Pancreas (tissue), 10 donors: ENCODE data around the gene ACOT11. TPM values are rescaled to one million over a fixed set of nuclear protein-coding genes. Genes with fewer than 3 reads are reported as not detected.

Experiments used
- ATAC-seq, 4 donors: fragments of 200-7000 bp; cut with Tn5 transposase; one replicate each; pipeline versions ENCODE4 v1.8.0 to v1.9.1; 2020; ENCODE audit warnings: mild to moderate bottlenecking in 4 of 4, moderate library complexity in 4 of 4
- DNase-seq, 6 donors: peaks; one replicate each; pipeline ENCODE4 v3.0.0-alpha.2; 2020
- FAIRE-seq: peaks from 2 replicates; lab custom pipeline; 2012; peaks lifted over from hg19 to GRCh38; lab: Jason Lieb, UNC
- H3K27ac ChIP-seq, 4 donors: fragments of 200-600 bp; sonication (generic); 1 replicate in 3 of 4; 2 replicates in 1 of 4; pipeline versions ENCODE4 v1.5.0 to v1.8.0; 2020
- H3K27me3 ChIP-seq, 4 donors: fragments of 200-600 bp; one replicate each; pipeline ENCODE4 v1.8.0; 2021
- H3K36me3 ChIP-seq, 3 donors: fragments of 200-600 bp; sonication (generic) in 1 of 3; one replicate each; pipeline versions ENCODE4 v1.5.0 to v1.8.0; 2020 to 2021
- H3K4me1 ChIP-seq, 3 donors: fragments of 200-600 bp; one replicate each; pipeline ENCODE4 v1.8.0; 2021
- H3K4me3 ChIP-seq, 4 donors: fragments of 200-600 bp; sonication (generic) in 2 of 4; one replicate each; pipeline versions ENCODE4 v1.5.0 to v1.8.0; 2020 to 2021
- H3K9me3 ChIP-seq, 4 donors: fragments of 200-600 bp; one replicate each; pipeline ENCODE4 v1.8.0; 2021
- CTCF ChIP-seq, 4 donors: fragments of 200-600 bp; sonication (generic) in 3 of 4; IDR thresholded peaks; one replicate each; pipeline versions ENCODE4 v1.5.0 to v1.8.0; 2021; ENCODE audit warnings: antibody characterized with exemption in 4 of 4
- WGBS, 2 donors: extraction: QIAGEN DNeasy Blood & Tissue Kit; methylation state at CpG; one replicate each; pipeline ENCODE4 v1.1.7; 2013; 5-methylcytosine and 5-hydroxymethylcytosine counted together
- intact Hi-C, 3 donors: fragments of 100-400 bp; cut with DNase I; formaldehyde crosslinking; loops; one replicate each; pipeline versions ENCODE4 v1.11.1 to v1.14.2; 2022
- polyA plus RNA-seq, 2 donors: library from polyadenylated mRNA; stranded (reverse); fragments of 200-250 nt; gene quantifications; one replicate each; pipeline ENCODE4 v1.2.3, GENCODE V29; 2013
- total RNA-seq, 6 donors: library from RNA; stranded (reverse); fragmentation: NEBNext Ultra II Directional in 4 of 6; extraction: Animal tissue kit (Norgen Biotek cat#: 25700) in 4 of 6; gene quantifications; one replicate each; pipeline versions ENCODE4 v1.2.1 to v1.2.4, GENCODE V29; 2021 to 2023
- donor health status: healthy with polysubstance abuse.
- donor health status: DM: no; HTN: no; CAD: no; lungs with moderate emphysema.
- donor health status: DM: no; HTN: no; CAD: no.
- donor health status: control.
- donor health status: control.
- donor health status: Bipolar disorder and iron deficiency.
- donor health status: DM: yes; HTN: yes; CAD: no.
- donor health status: DM: no; HTN: no; CAD: no.
- donor health status: DM: no; HTN: no; CAD: no.
- donor health status: DM: yes; HTN: yes; CAD: no.

Gene ACOT11
- total and polyA plus RNA-seq, 8 donors: 2.6 to 6.7 (median 3.1) TPM

DNA sequence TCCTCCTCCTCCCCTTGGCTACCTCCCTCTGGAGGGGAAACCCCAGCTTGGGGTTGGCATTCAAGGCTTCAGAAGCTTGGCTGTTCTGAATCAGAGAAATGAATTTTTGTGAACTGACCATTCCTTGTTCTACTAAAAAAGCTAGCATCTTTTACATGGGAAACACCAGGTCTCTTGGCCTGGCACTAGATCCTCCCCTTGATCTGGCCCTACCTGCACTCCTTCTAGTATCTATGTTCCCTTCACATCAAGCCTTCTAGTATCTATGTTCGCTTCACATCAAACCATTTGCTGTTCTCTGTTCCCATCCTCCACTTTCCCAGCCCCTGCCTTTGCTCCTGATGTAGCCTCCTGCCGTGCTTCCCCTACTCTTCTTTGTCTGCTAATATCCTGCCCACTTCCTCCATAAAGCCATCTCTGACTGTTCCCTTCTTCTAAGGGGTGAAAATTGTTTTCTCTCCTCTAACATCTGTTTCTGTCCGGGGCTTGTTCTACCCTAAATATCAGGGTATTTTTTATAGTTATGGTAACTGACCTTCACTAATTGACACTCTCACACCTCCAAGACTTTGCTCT, 49.5 kb downstream of the ACOT11 start:
- 90 to 98% methylated on average over 3 of the region's 3 CpGs for WGBS, 2 donors
- ATAC-seq (no peak), DNase-seq (no peak), FAIRE-seq (no peak)
- Histone ChIP-seq H3K4me3 (no peak overlapping the region), H3K4me1 (no peaks in the 10 kb centered on the region), H3K36me3 (no peaks in the 10 kb centered on the region), H3K9me3 (no peaks in the 10 kb centered on the region), H3K27me3 (no peaks in the 10 kb centered on the region), H3K27ac (no peak overlapping the region)
- no peak for TF ChIP-seq CTCF (IDR thresholded peaks at IDR 0.05)
- intact Hi-C loops: no loop called here

- DNase-seq: no peak
- H3K27ac ChIP-seq: no peak overlapping the region
- no peak for ATAC-seq
- no peaks in the 10 kb centered on the region for H3K36me3 ChIP-seq
- H3K4me1 ChIP-seq: no peaks in the 10 kb centered on the region
- H3K9me3 ChIP-seq: no peaks in the 10 kb centered on the region
- no peaks in the 10 kb centered on the region for H3K27me3 ChIP-seq
- intact Hi-C loops: no loop called here
- no peak overlapping the region for H3K4me3 ChIP-seq
- no peak for FAIRE-seq
- WGBS, 2 donors: 87 to 94% methylated on average over 13 of the region's 13 CpGs
- TF ChIP-seq CTCF (IDR thresholded peaks at IDR 0.05): no peak
Observed at GRCh38 chr1:54599211-54599823, 51.3 kb downstream of the ACOT11 start.

GRCh38 chr1:54600947-54601721, 53.1 kb downstream of the ACOT11 start:
- ATAC-seq (no peak), DNase-seq (no peak), FAIRE-seq (no peak)
- whole genome bisulfite sequencing, 2 donors: 89 to 92% methylated on average over 19 to 21 of the region's 21 CpGs
- no peak for TF ChIP-seq CTCF (IDR thresholded peaks at IDR 0.05)
- H3K27me3 ChIP-seq: no peaks in the 10 kb centered on the region
- no peaks in the 10 kb centered on the region for H3K9me3 ChIP-seq
- no peak overlapping the region for H3K27ac ChIP-seq
- no peaks in the 10 kb centered on the region for H3K4me1 ChIP-seq
- no peak overlapping the region for H3K4me3 ChIP-seq
- H3K36me3 ChIP-seq: no peaks in the 10 kb centered on the region
- intact Hi-C loops: no loop called here

- DNase-seq (no peak), ATAC-seq (no peak), FAIRE-seq (no peak)
- H3K4me3 ChIP-seq: no peak overlapping the region
- 87 to 94% methylated on average over 9 to 10 of the region's 10 CpGs for WGBS, 2 donors
- no peak overlapping the region for H3K27ac ChIP-seq
- TF ChIP-seq CTCF (IDR thresholded peaks at IDR 0.05): no peak
- no peaks in the 10 kb centered on the region for H3K36me3 ChIP-seq
- H3K9me3 ChIP-seq: no peaks in the 10 kb centered on the region
- H3K27me3 ChIP-seq: no peaks in the 10 kb centered on the region
- H3K4me1 ChIP-seq: no peaks in the 10 kb centered on the region
- intact Hi-C loops: no loop called here
Observed at GRCh38 chr1:54601730-54602129, 53.7 kb downstream of the ACOT11 start.
